ENCODE data around the gene PLEKHO1.

- TF ChIP-seq CTCF (IDR thresholded peaks at IDR 0.05; ENCODE audit: low read depth, low read length, poor library complexity, severe bottlenecking) (no peak), EZH2phosphoT487 (IDR thresholded peaks at IDR 0.05; ENCODE audit: borderline replicate concordance, low read length) (no peak)
Observed at GRCh38 chr1:150196417-150196816, 46.7 kb downstream of the PLEKHO1 start.
